Measurements from ENCODE around the gene SPRR2A. TPM values are rescaled to one million over a fixed set of nuclear protein-coding genes. Genes with fewer than 3 reads are reported as not detected.

The SPRR2A gene
- total RNA-seq (2022) (7.0 and 15.0 TPM in 2 replicates), Bru-seq, nascent RNA (percentile 64 among the genes with signal in this experiment), BruChase-seq, experiment 1, labeled RNA remaining after a 6-hour chase (percentile 70 among the genes with signal in this experiment), BruChase-seq, experiment 2, labeled RNA remaining after a 2-hour chase (percentile 57 among the genes with signal in this experiment)
- long read RNA-seq = 0 reads

- no peak within 1 kb of the TSS for H3K4me3 Mint-ChIP-seq (ENCODE audit: unreplicated experiment)
- H3K27me3 Mint-ChIP-seq (ENCODE audit: insufficient read depth, unreplicated experiment) = no peaks in the 10 kb centered on the region
- no peak within 1 kb of the TSS for H3K27ac Mint-ChIP-seq (ENCODE audit: low read depth, unreplicated experiment)
- H3K9me3 Mint-ChIP-seq (ENCODE audit: unreplicated experiment) = peaks cover 12% of the 10 kb centered on the region
- H3K4me1 Mint-ChIP-seq (ENCODE audit: insufficient read depth, unreplicated experiment) = peaks cover 16% of the 10 kb centered on the region
- no TSS peak for BruUV-seq (replicated peaks)
- no peak for DNase-seq (ENCODE audit: unreplicated experiment)
- ChIA-PET POLR2A (interaction anchor here (1.1 kb wide), 1 partner anchor 8 kb away, joined by 3 read pairs; no protein-coding TSS in a partner anchor), CTCF (interaction anchor here (0.9 to 1.8 kb wide), 4 partner anchors 12 to 187 kb away, joined by 3 to 6 read pairs (median 4); no protein-coding TSS in a partner anchor)
- H3K36me3 Mint-ChIP-seq (ENCODE audit: insufficient read depth, unreplicated experiment) = peaks cover 7% of the 10 kb centered on the region
- intact Hi-C loops (cut with micrococcal nuclease) = no loop called here
- TF ChIP-seq, protein P1, sequence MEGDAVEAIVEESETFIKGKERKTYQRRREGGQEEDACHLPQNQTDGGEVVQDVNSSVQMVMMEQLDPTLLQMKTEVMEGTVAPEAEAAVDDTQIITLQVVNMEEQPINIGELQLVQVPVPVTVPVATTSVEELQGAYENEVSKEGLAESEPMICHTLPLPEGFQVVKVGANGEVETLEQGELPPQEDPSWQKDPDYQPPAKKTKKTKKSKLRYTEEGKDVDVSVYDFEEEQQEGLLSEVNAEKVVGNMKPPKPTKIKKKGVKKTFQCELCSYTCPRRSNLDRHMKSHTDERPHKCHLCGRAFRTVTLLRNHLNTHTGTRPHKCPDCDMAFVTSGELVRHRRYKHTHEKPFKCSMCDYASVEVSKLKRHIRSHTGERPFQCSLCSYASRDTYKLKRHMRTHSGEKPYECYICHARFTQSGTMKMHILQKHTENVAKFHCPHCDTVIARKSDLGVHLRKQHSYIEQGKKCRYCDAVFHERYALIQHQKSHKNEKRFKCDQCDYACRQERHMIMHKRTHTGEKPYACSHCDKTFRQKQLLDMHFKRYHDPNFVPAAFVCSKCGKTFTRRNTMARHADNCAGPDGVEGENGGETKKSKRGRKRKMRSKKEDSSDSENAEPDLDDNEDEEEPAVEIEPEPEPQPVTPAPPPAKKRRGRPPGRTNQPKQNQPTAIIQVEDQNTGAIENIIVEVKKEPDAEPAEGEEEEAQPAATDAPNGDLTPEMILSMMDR (IDR thresholded peaks at IDR 0.05; ENCODE audit: unreplicated experiment) = no peak
These were observed at the start of gene SPRR2A for GRCh38 chr1:153057375-153057774. Gene SPRR2A, minus strand, starts transcription at chr1:153057512. Its CDS starts 777 bp downstream, at chr1:153056735.

GRCh38 chr1:153100245-153100644, 42.9 kb upstream of the SPRR2A start:
- peak; percentile 97 for DNase-seq (ENCODE audit: unreplicated experiment)
- H3K36me3 Mint-ChIP-seq (ENCODE audit: insufficient read depth, unreplicated experiment) = no peaks in the 10 kb centered on the region
- peaks cover 33% of the 10 kb centered on the region for H3K4me1 Mint-ChIP-seq (ENCODE audit: insufficient read depth, unreplicated experiment)
- peak overlapping the region; percentile 82 for H3K27ac Mint-ChIP-seq (ENCODE audit: low read depth, unreplicated experiment)
- intact Hi-C loops (cut with micrococcal nuclease) = loop anchor here (1.0 to 2.0 kb wide), 2 partner anchors 59 to 91 kb away; partner anchors contain the start of gene SPRR2D
- CTCF ChIA-PET = no interaction called here
- no peaks in the 10 kb centered on the region for H3K27me3 Mint-ChIP-seq (ENCODE audit: insufficient read depth, unreplicated experiment)
- H3K4me3 Mint-ChIP-seq (ENCODE audit: unreplicated experiment) = no peak overlapping the region
- POLR2A ChIA-PET = interaction anchor here (0.5 to 2.4 kb wide), 9 partner anchors 16 to 351 kb away, joined by 3 to 14 read pairs (median 4); no protein-coding TSS in a partner anchor
- H3K9me3 Mint-ChIP-seq (ENCODE audit: unreplicated experiment) = peaks cover 12% of the 10 kb centered on the region
- TF ChIP-seq, protein P1 (IDR thresholded peaks at IDR 0.05; ENCODE audit: unreplicated experiment) = no peak
- TSS peak; percentile 89 for BruUV-seq (replicated peaks)

GRCh38 chr1:153099461-153100045, 42.2 kb upstream of the SPRR2A start:
- Mint-ChIP-seq H3K36me3 (ENCODE audit: insufficient read depth, unreplicated experiment) (no peaks in the 10 kb centered on the region), H3K4me1 (ENCODE audit: insufficient read depth, unreplicated experiment) (peaks cover 33% of the 10 kb centered on the region), H3K27me3 (ENCODE audit: insufficient read depth, unreplicated experiment) (no peaks in the 10 kb centered on the region), H3K9me3 (ENCODE audit: unreplicated experiment) (peaks cover 10% of the 10 kb centered on the region), H3K27ac (ENCODE audit: low read depth, unreplicated experiment) (peak overlapping the region; percentile 82), H3K4me3 (ENCODE audit: unreplicated experiment) (no peak overlapping the region)
- intact Hi-C loops (cut with micrococcal nuclease) = loop anchor here (1.0 to 2.0 kb wide), 2 partner anchors 58 to 91 kb away; partner anchors contain the start of gene SPRR2D
- BruUV-seq (replicated peaks) = TSS peak; percentile 82
- POLR2A ChIA-PET = interaction anchor here (0.7 to 2.4 kb wide), 9 partner anchors 17 to 174 kb away, joined by 3 to 14 read pairs (median 4); partner anchors contain the start of gene SPRR4
- TF ChIP-seq, protein P1 (IDR thresholded peaks at IDR 0.05; ENCODE audit: unreplicated experiment) = no peak
- DNase-seq (ENCODE audit: unreplicated experiment) = no peak
- CTCF ChIA-PET = interaction anchor here (0.6 to 1.0 kb wide), 2 partner anchors 89 to 91 kb away, joined by 3 read pairs; no protein-coding TSS in a partner anchor

GRCh38 chr1:153095764-153096163, 38.5 kb upstream of the SPRR2A start:
- intact Hi-C loops (cut with micrococcal nuclease) = no loop called here
- Mint-ChIP-seq H3K4me1 (ENCODE audit: insufficient read depth, unreplicated experiment) (peaks cover 23% of the 10 kb centered on the region), H3K27me3 (ENCODE audit: insufficient read depth, unreplicated experiment) (no peaks in the 10 kb centered on the region), H3K4me3 (ENCODE audit: unreplicated experiment) (no peak overlapping the region), H3K27ac (ENCODE audit: low read depth, unreplicated experiment) (no peak overlapping the region), H3K36me3 (ENCODE audit: insufficient read depth, unreplicated experiment) (no peaks in the 10 kb centered on the region), H3K9me3 (ENCODE audit: unreplicated experiment) (no peaks in the 10 kb centered on the region)
- BruUV-seq (replicated peaks) = no TSS peak
- ChIA-PET CTCF (interaction anchor here (0.6 kb wide), 2 partner anchors 89 to 297 kb away, joined by 3 to 5 read pairs; no protein-coding TSS in a partner anchor), POLR2A (interaction anchor here (0.6 to 1.5 kb wide), 2 partner anchors 13 to 15 kb away, joined by 3 to 4 read pairs; no protein-coding TSS in a partner anchor)
- no peak for DNase-seq (ENCODE audit: unreplicated experiment)
- TF ChIP-seq, protein P1 (IDR thresholded peaks at IDR 0.05; ENCODE audit: unreplicated experiment) = no peak

Measured in MCF 10A (cell line).